ENCODE measurements around the gene PER1. TPM values are rescaled to one million over a fixed set of nuclear protein-coding genes. Genes with fewer than 3 reads are reported as not detected.

PER1 gene
- total and polyA plus RNA-seq, 2 of the 4 experiments (the other 2 are of a cell fraction), result 3.4 to 10.5 TPM

GRCh38 chr17:8147141-8147804, 4.9 kb downstream of the PER1 start:
- no peak overlapping the region for H2BK5ac ChIP-seq (ENCODE audit: low read depth, low read length, poor library complexity, severe bottlenecking)
- in situ Hi-C loops (cut with MboI; ENCODE audit: low sequenced_read_pairs) (no loop called here), dilution Hi-C loops (cut with HindIII; ENCODE audit: low sequenced_read_pairs, unreplicated experiment) (no loop called here), intact Hi-C loops (cut with micrococcal nuclease) (no loop called here)
- peaks cover 59% of the 10 kb centered on the region for H3K36me3 ChIP-seq (ENCODE audit: control insufficient read depth, insufficient read depth, low read length)
- DNase-seq (no peak), ATAC-seq (ENCODE audit: low read depth) (no peak)
- TF ChIP-seq POLR2A (IDR thresholded peaks at IDR 0.05; ENCODE audit: low read depth, low read length) (peak; percentile 30; the same call in 1 of the 2 replicates), NFE2L2 (IDR thresholded peaks at IDR 0.05; ENCODE audit: low read depth, low read length) (no peak)
- TF ChIP-seq, protein P1, sequence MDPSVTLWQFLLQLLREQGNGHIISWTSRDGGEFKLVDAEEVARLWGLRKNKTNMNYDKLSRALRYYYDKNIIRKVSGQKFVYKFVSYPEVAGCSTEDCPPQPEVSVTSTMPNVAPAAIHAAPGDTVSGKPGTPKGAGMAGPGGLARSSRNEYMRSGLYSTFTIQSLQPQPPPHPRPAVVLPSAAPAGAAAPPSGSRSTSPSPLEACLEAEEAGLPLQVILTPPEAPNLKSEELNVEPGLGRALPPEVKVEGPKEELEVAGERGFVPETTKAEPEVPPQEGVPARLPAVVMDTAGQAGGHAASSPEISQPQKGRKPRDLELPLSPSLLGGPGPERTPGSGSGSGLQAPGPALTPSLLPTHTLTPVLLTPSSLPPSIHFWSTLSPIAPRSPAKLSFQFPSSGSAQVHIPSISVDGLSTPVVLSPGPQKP (IDR thresholded peaks at IDR 0.05; ENCODE audit: borderline replicate concordance, low read depth, low read length), result no peak
- no peaks in the 10 kb centered on the region for H3K27me3 ChIP-seq (ENCODE audit: control insufficient read depth, insufficient read depth, low read length)
- ChIA-PET CTCF (interaction anchor here (0.5 to 0.6 kb wide), 2 partner anchors 27 to 461 kb away, joined by 3 to 5 read pairs; no protein-coding TSS in a partner anchor), POLR2A (ENCODE audit: unreplicated experiment) (no interaction called here)
- no peak overlapping the region for H4K91ac ChIP-seq (ENCODE audit: insufficient read depth, low read depth, low read length)
- no peak overlapping the region for H3K27ac ChIP-seq (ENCODE audit: insufficient read depth, low read length)
- H2AK5ac ChIP-seq (ENCODE audit: low read depth, low read length), result no peak overlapping the region
- no peak overlapping the region for H2BK15ac ChIP-seq (ENCODE audit: low read depth, low read length)
- no peak overlapping the region for H2BK20ac ChIP-seq (ENCODE audit: low read depth, low read length)
- H3K4ac ChIP-seq (ENCODE audit: low read depth, low read length), result no peak overlapping the region
- peaks cover 5% of the 10 kb centered on the region for H4K20me1 ChIP-seq (ENCODE audit: insufficient read depth, low read length)
- H3K23ac ChIP-seq (ENCODE audit: low read depth, low read length), result no peak overlapping the region
- BruUV-seq (replicated peaks), result no TSS peak
- H3K9me3 ChIP-seq (ENCODE audit: control insufficient read depth, insufficient read depth, low read length), result no peaks in the 10 kb centered on the region
- peaks cover 5% of the 10 kb centered on the region for H3K4me1 ChIP-seq (ENCODE audit: control insufficient read depth, insufficient read depth, low read length)
- no peak overlapping the region for H3K4me2 ChIP-seq (ENCODE audit: low read depth, low read length)
- no peak overlapping the region for H3K9ac ChIP-seq (ENCODE audit: low read depth, low read length)
- peaks cover 5% of the 10 kb centered on the region; the same call in 1 of the 2 replicates for H3K9me1 ChIP-seq (ENCODE audit: insufficient read depth, low read length)
- WGBS, 2 experiments (ENCODE audit: extremely low coverage in 2 of 2, insufficient read length in 1 of 2), result 97% methylated on average over 14 of the region's 26 CpGs; no CpG with 5 or more reads in 1 of the 2 experiments
- H2AK9ac ChIP-seq (replicated peaks; ENCODE audit: low read depth, low read length, poor library complexity), result peak overlapping the region; percentile 55
- no peak overlapping the region for H3K56ac ChIP-seq (ENCODE audit: extremely low read depth, insufficient read depth, low read length)
- H3K18ac ChIP-seq (ENCODE audit: low read depth, low read length), result no peak overlapping the region
- H3K79me1 ChIP-seq (ENCODE audit: low read depth in 1 of 2, low read length in 2 of 2), result peaks cover 3 to 13% of the 10 kb centered on the region in 2 experiments; a peak in 2 of 4 replicates
- H3K14ac ChIP-seq (replicated peaks; ENCODE audit: low read depth, low read length), result no peak overlapping the region
- H2AFZ ChIP-seq (replicated peaks; ENCODE audit: low read length, poor library complexity), result no peak overlapping the region
- no peak overlapping the region for H3K4me3 ChIP-seq (ENCODE audit: insufficient read depth, low read depth, low read length)
- no peak overlapping the region for H2BK120ac ChIP-seq (ENCODE audit: low read depth, low read length)
- H4K8ac ChIP-seq (ENCODE audit: low read depth in 2 of 2, low read length in 2 of 2), result no peak overlapping the region
- H4K5ac ChIP-seq (ENCODE audit: low read depth, low read length), result no peak overlapping the region

Data from IMR-90 (cell line).